ENCODE measurements around the gene CFAP410. TPM values are rescaled to one million over a fixed set of nuclear protein-coding genes. Genes with fewer than 3 reads are reported as not detected.
"Not testable (repeated sequence)": the region's sequence is repeated elsewhere in the genome, so short reads cannot be mapped to it uniquely, and the experiment has no call there.

The CFAP410 gene
- total RNA-seq, 1 donor from 2014 or later, result 11.2 TPM

GRCh38 chr21:44302573-44303401, 36.4 kb downstream of the CFAP410 start:
- not testable (repeated sequence) for DNase-seq (ENCODE audit: low read depth)
- peak; percentile 44 for TF ChIP-seq CTCF (conservative IDR thresholded peaks at IDR 0.05; ENCODE audit: low read depth, low read length)
- peak overlapping the region; percentile 1 for H3K4me3 ChIP-seq (ENCODE audit: low read depth, low read length)

GRCh38 chr21:44301961-44302406, 37.2 kb downstream of the CFAP410 start:
- peak overlapping the region; percentile 1 for H3K4me3 ChIP-seq (ENCODE audit: low read depth, low read length)
- DNase-seq (ENCODE audit: low read depth), result no peak
- peak; percentile 42 for TF ChIP-seq CTCF (conservative IDR thresholded peaks at IDR 0.05; ENCODE audit: low read depth, low read length)

GRCh38 chr21:44301141-44301540, 38.0 kb downstream of the CFAP410 start:
- H3K4me3 ChIP-seq (ENCODE audit: low read depth, low read length), result peak overlapping the region; percentile 79
- DNase-seq (ENCODE audit: low read depth), result no peak
- TF ChIP-seq CTCF (conservative IDR thresholded peaks at IDR 0.05; ENCODE audit: low read depth, low read length), result no peak

- H3K4me3 ChIP-seq (ENCODE audit: low read depth, low read length), result peak overlapping the region; percentile 79
- TF ChIP-seq CTCF (conservative IDR thresholded peaks at IDR 0.05; ENCODE audit: low read depth, low read length), result no peak
- DNase-seq (ENCODE audit: low read depth), result no peak
These were observed 38.8 kb downstream of the CFAP410 start for GRCh38 chr21:44300262-44300959.

GRCh38 chr21:44299458-44300261, 39.5 kb downstream of the CFAP410 start, which contains the start of gene PFKL:
Gene PFKL (plus strand): TSS chr21:44300053. CDS start chr21:44300106, 53 bp downstream.
- H3K4me3 ChIP-seq (ENCODE audit: low read depth, low read length), result peak within 1 kb of the TSS; percentile 79
- no peak for DNase-seq (ENCODE audit: low read depth)
- TF ChIP-seq CTCF (conservative IDR thresholded peaks at IDR 0.05; ENCODE audit: low read depth, low read length), result no peak

- no peak for DNase-seq (ENCODE audit: low read depth)
- TF ChIP-seq CTCF (conservative IDR thresholded peaks at IDR 0.05; ENCODE audit: low read depth, low read length), result no peak
- peak overlapping the region; percentile 79 for H3K4me3 ChIP-seq (ENCODE audit: low read depth, low read length)
These were observed 40.1 kb downstream of the CFAP410 start for GRCh38 chr21:44299085-44299457.
